KMS-11 (cell line): Measurements from ENCODE around the gene LRBA.

Source experiments
- H2AFZ ChIP-seq: fragments of 200-600 bp; sonication (generic); 2 replicates; pipeline ENCODE4 v1.6.1; 2016; ENCODE audit warnings: antibody characterized with exemption, mixed run types, low read depth
- H3K27ac ChIP-seq: fragments of 200-600 bp; sonication (generic); 2 replicates; pipeline ENCODE4 v1.6.1; 2016; ENCODE audit warnings: mild to moderate bottlenecking, mixed run types
- H3K27me3 ChIP-seq: fragments of 200-600 bp; sonication (generic); 2 replicates; pipeline ENCODE4 v1.6.1; 2017; ENCODE audit warnings: mild to moderate bottlenecking, low read depth, mixed run types, moderate library complexity; ENCODE audit not compliant: insufficient read depth
- H3K36me3 ChIP-seq: fragments of 200-600 bp; sonication (generic); 2 replicates; pipeline ENCODE4 v1.6.1; 2017; ENCODE audit warnings: mild to moderate bottlenecking, mixed run types; ENCODE audit not compliant: insufficient read depth
- H3K4me1 ChIP-seq: fragments of 200-600 bp; sonication (generic); 2 replicates; pipeline ENCODE4 v1.6.1; 2016; ENCODE audit warnings: mild to moderate bottlenecking, low read depth, mixed run types; ENCODE audit not compliant: poor library complexity, severe bottlenecking
- H3K4me2 ChIP-seq: fragments of 200-600 bp; sonication (generic); 2 replicates; pipeline ENCODE4 v1.7.0; 2016; ENCODE audit warnings: mild to moderate bottlenecking, mixed run types
- H3K4me3 ChIP-seq: fragments of 200-600 bp; sonication (generic); IDR thresholded peaks from 2 replicates; pipeline ENCODE4 v1.6.1; 2017; ENCODE audit warnings: low read depth, low read length, mixed read lengths; ENCODE audit not compliant: insufficient read depth
- H3K79me2 ChIP-seq: fragments of 200-600 bp; sonication (generic); 2 replicates; pipeline ENCODE4 v1.6.1; 2016; ENCODE audit warnings: low read depth, mixed run types; ENCODE audit not compliant: insufficient read depth
- H3K9ac ChIP-seq: fragments of 200-600 bp; sonication (generic); 2 replicates; pipeline ENCODE4 v1.6.1; 2016; ENCODE audit warnings: mild to moderate bottlenecking, mixed run types
- H4K20me1 ChIP-seq: fragments of 200-600 bp; sonication (generic); 2 replicates; pipeline ENCODE4 v1.6.1; 2016; ENCODE audit warnings: mild to moderate bottlenecking, mixed run types; ENCODE audit not compliant: insufficient read depth
- TF ChIP-seq, protein P1 (sequence below): fragments of 200-600 bp; sonication (generic); conservative IDR thresholded peaks from 2 replicates; pipeline ENCODE4 v1.6.1; 2017; ENCODE audit warnings: low read depth, mild to moderate bottlenecking, antibody characterized with exemption, low read length, moderate library complexity, mixed read lengths

Gene LRBA

GRCh38 chr4:150461957-150462356, 553.1 kb downstream of the LRBA start:
- H3K79me2 ChIP-seq: no peaks in the 10 kb centered on the region
- no peak overlapping the region for H3K9ac ChIP-seq
- TF ChIP-seq, protein P1, sequence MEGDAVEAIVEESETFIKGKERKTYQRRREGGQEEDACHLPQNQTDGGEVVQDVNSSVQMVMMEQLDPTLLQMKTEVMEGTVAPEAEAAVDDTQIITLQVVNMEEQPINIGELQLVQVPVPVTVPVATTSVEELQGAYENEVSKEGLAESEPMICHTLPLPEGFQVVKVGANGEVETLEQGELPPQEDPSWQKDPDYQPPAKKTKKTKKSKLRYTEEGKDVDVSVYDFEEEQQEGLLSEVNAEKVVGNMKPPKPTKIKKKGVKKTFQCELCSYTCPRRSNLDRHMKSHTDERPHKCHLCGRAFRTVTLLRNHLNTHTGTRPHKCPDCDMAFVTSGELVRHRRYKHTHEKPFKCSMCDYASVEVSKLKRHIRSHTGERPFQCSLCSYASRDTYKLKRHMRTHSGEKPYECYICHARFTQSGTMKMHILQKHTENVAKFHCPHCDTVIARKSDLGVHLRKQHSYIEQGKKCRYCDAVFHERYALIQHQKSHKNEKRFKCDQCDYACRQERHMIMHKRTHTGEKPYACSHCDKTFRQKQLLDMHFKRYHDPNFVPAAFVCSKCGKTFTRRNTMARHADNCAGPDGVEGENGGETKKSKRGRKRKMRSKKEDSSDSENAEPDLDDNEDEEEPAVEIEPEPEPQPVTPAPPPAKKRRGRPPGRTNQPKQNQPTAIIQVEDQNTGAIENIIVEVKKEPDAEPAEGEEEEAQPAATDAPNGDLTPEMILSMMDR: no peak
- no peak overlapping the region for H3K27ac ChIP-seq
- no peak overlapping the region for H3K4me3 ChIP-seq
- no peaks in the 10 kb centered on the region for H3K27me3 ChIP-seq
- H3K4me2 ChIP-seq: no peak overlapping the region
- no peaks in the 10 kb centered on the region for H3K36me3 ChIP-seq
- H2AFZ ChIP-seq: no peak overlapping the region
- no peaks in the 10 kb centered on the region for H3K4me1 ChIP-seq
- no peaks in the 10 kb centered on the region for H4K20me1 ChIP-seq

- Histone ChIP-seq H3K9ac (no peak overlapping the region), H3K4me1 (no peaks in the 10 kb centered on the region), H3K27ac (no peak overlapping the region), H2AFZ (no peak overlapping the region), H4K20me1 (no peaks in the 10 kb centered on the region), H3K4me2 (no peak overlapping the region), H3K36me3 (no peaks in the 10 kb centered on the region), H3K79me2 (no peaks in the 10 kb centered on the region), H3K27me3 (no peaks in the 10 kb centered on the region), H3K4me3 (no peak overlapping the region)
- TF ChIP-seq, protein P1: no peak
These were observed 557.3 kb downstream of the LRBA start for GRCh38 chr4:150457802-150458201.

- Histone ChIP-seq H4K20me1 (no peaks in the 10 kb centered on the region), H3K79me2 (no peaks in the 10 kb centered on the region), H3K4me3 (no peak overlapping the region), H3K36me3 (no peaks in the 10 kb centered on the region), H3K4me1 (no peaks in the 10 kb centered on the region), H3K27ac (no peak overlapping the region), H2AFZ (no peak overlapping the region), H3K9ac (no peak overlapping the region), H3K4me2 (no peak overlapping the region), H3K27me3 (no peaks in the 10 kb centered on the region)
- TF ChIP-seq, protein P1: no peak
These were observed 563.2 kb downstream of the LRBA start for GRCh38 chr4:150451883-150452282.

- Histone ChIP-seq H3K9ac (no peak overlapping the region), H3K4me2 (no peak overlapping the region), H2AFZ (no peak overlapping the region), H3K4me3 (no peak overlapping the region), H3K27ac (no peak overlapping the region), H3K27me3 (no peaks in the 10 kb centered on the region), H3K4me1 (no peaks in the 10 kb centered on the region), H3K36me3 (no peaks in the 10 kb centered on the region), H3K79me2 (no peaks in the 10 kb centered on the region), H4K20me1 (no peaks in the 10 kb centered on the region)
- TF ChIP-seq, protein P1: no peak
These were observed 567.7 kb downstream of the LRBA start for GRCh38 chr4:150447356-150447755.
